ENCODE results near the gene IL27RA. TPM values are rescaled to one million over a fixed set of nuclear protein-coding genes. Genes with fewer than 3 reads are reported as not detected.

The IL27RA gene
- total RNA-seq, 1 donor from 2014 or later, result 8.6 TPM

Other genes with a start within 250 kb of the IL27RA start
- gene ZSWIM4, start 236.3 kb upstream of the IL27RA start, total RNA-seq, result 12.7 and 13.1 TPM in 2 replicates
- gene NANOS3, start 154.6 kb upstream of the IL27RA start, total RNA-seq, result not detected in 2 replicates
- gene BRME1, start 125.6 kb upstream of the IL27RA start, total RNA-seq, result 0.63 and 0.73 TPM in 2 replicates
- gene CC2D1A, start 125.6 kb upstream of the IL27RA start, total RNA-seq, result 6.2 and 6.6 TPM in 2 replicates
- gene PODNL1, start 93.3 kb upstream of the IL27RA start, total RNA-seq, result 0.04 and 0.13 TPM in 2 replicates
- 10.5 and 15.2 TPM in 2 replicates for gene DCAF15, start 79.3 kb upstream of the IL27RA start, total RNA-seq
- 1.7 and 2.4 TPM in 2 replicates for gene RFX1, start 25.4 kb upstream of the IL27RA start, total RNA-seq
- gene RLN3, start 3.6 kb upstream of the IL27RA start, total RNA-seq, result not detected in 2 replicates
- gene PALM3, start 30.3 kb downstream of the IL27RA start, total RNA-seq, result 0.07 and 0.32 TPM in 2 replicates
- gene MISP3, start 41.0 kb downstream of the IL27RA start, total RNA-seq, result 0.14 and 0.46 TPM in 2 replicates
- gene C19orf67, start 54.0 kb downstream of the IL27RA start, total RNA-seq, result 0.13 TPM in 1 of 2 replicates, not detected in the other
- gene SAMD1, start 59.0 kb downstream of the IL27RA start, total RNA-seq, result 21.3 and 23.1 TPM in 2 replicates
- gene PRKACA, start 86.0 kb downstream of the IL27RA start, total RNA-seq, result 37.9 and 44.4 TPM in 2 replicates
- gene ASF1B, start 104.8 kb downstream of the IL27RA start, total RNA-seq, result 15.3 and 21.5 TPM in 2 replicates
- gene ADGRL1, start 174.4 kb downstream of the IL27RA start, total RNA-seq, result 1.4 and 2.2 TPM in 2 replicates